Measurements from ENCODE around the gene TMEM45A. TPM values are rescaled to one million over a fixed set of nuclear protein-coding genes. Genes with fewer than 3 reads are reported as not detected.

The TMEM45A gene
- total and polyA plus RNA-seq, 3 experiments from 2014 or later: 0.44 to 0.50 TPM; not detected in 1

DNA sequence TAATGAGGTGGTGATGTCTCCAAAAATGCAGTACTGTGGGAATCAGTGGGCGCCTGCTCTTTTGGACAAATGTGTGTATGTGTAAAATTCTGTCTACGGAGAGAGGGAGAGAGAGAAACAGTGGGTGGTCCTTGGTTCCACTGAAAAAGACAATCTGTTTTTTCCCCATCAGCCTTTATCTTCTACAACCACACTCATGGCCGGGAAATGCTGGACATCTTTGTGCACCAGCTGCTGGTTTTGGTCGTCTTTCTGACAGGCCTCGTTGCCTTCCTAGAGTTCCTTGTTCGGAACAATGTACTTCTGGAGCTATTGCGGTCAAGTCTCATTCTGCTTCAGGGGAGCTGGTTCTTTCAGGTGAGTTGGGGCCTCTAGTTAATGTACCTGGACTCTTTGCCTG, 65.8 kb downstream of the TMEM45A start:
- Histone ChIP-seq H3K27me3 (ENCODE audit: insufficient read depth, low read length, poor library complexity, severe bottlenecking) (no peaks in the 10 kb centered on the region), H3K27ac (ENCODE audit: low read depth, low read length) (no peak overlapping the region), H3K4me1 (ENCODE audit: insufficient read depth, low read length) (no peaks in the 10 kb centered on the region), H3K36me3 (ENCODE audit: insufficient read depth, low read length) (no peaks in the 10 kb centered on the region), H3K9me3 (ENCODE audit: low read length) (no peaks in the 10 kb centered on the region), H3K4me3 (ENCODE audit: low read length) (no peak overlapping the region)
- DNase-seq: no peak
- Mint-ChIP-seq H3K9me3 (no peaks in the 10 kb centered on the region), H3K27ac (no peak overlapping the region), H3K27me3 (peaks cover 0 to 4% of the 10 kb centered on the region in 2 donors), H3K4me1 (no peaks in the 10 kb centered on the region), H3K36me3 (no peaks in the 10 kb centered on the region), H3K4me3 (no peak overlapping the region)
- POLR2A ChIA-PET: interaction anchor here (0.6 kb wide), 1 partner anchor 9 kb away, joined by 3 read pairs; no protein-coding TSS in a partner anchor
- CTCF ChIA-PET: interaction anchor here (0.5 kb wide), 1 partner anchor 136 kb away, joined by 3 read pairs; no protein-coding TSS in a partner anchor

DNA sequence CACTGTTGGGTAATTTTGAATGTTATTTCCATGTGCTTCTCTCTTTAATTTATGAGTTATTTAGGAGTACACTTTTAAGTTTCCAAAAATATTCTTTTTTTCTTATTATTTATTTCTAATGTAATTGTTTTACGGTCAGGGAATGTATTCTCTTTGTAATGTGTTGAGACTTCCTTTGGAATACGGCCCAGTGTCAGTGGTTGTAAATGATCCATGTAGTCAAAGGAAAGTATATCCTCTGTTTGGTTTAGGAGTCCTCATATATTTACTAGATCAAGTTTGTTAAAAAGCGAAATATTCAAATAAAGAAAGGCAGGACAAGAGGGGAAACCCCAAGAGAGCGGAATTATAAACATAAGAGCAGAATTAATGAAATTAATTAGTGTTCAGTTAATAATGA, 68.0 kb downstream of the TMEM45A start:
- CTCF ChIA-PET: no interaction called here
- peaks cover 0 to 4% of the 10 kb centered on the region in 2 donors for H3K27me3 Mint-ChIP-seq
- no peak overlapping the region for H3K4me3 Mint-ChIP-seq
- DNase-seq: no peak
- Histone ChIP-seq H3K9me3 (ENCODE audit: low read length) (no peaks in the 10 kb centered on the region), H3K36me3 (ENCODE audit: insufficient read depth, low read length) (no peaks in the 10 kb centered on the region), H3K4me3 (ENCODE audit: low read length) (no peak overlapping the region), H3K27ac (ENCODE audit: low read depth, low read length) (no peak overlapping the region), H3K4me1 (ENCODE audit: insufficient read depth, low read length) (no peaks in the 10 kb centered on the region), H3K27me3 (ENCODE audit: insufficient read depth, low read length, poor library complexity, severe bottlenecking) (no peaks in the 10 kb centered on the region)
- H3K27ac Mint-ChIP-seq: no peak overlapping the region
- POLR2A ChIA-PET: no interaction called here
- no peaks in the 10 kb centered on the region for H3K9me3 Mint-ChIP-seq
- H3K36me3 Mint-ChIP-seq: no peaks in the 10 kb centered on the region
- no peaks in the 10 kb centered on the region for H3K4me1 Mint-ChIP-seq

DNA sequence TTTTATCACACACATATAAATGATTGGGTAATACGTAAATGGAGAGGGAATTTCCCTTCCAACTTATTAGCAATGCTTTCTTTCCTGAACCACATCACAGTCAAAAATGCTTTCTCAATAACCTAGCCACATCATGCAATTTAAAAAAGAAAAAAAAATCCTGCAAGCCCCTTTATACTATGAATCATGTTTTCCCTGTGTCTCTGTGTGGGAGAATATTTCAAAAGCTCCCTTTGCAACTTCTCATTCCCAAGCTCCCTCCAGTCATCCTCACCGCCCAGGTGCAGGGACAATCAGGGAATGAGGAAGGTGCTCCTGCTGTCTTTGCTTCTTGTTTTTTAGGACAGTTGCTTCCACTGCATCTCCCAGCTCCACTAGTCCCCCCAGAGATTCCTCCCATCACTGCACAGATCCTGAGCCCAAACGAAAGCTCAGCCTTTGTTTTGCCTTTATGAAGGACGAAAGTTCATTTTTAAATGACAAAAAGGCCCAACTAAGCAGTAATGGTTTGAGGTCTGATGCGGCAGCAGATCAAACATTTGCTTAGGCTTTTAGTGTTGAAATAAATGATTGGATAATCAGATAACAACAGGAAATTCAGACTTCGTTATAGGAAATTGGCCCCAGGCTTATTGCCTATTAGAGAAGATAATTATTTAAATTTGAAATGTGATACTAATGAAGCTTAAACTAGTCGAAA, 69.2 kb downstream of the TMEM45A start:
- Mint-ChIP-seq H3K27ac (no peak overlapping the region), H3K4me3 (no peak overlapping the region), H3K27me3 (peaks cover 0 to 4% of the 10 kb centered on the region in 2 donors), H3K36me3 (no peaks in the 10 kb centered on the region), H3K9me3 (no peaks in the 10 kb centered on the region), H3K4me1 (no peaks in the 10 kb centered on the region)
- H3K27ac ChIP-seq (ENCODE audit: low read depth, low read length): no peak overlapping the region
- no peaks in the 10 kb centered on the region for H3K9me3 ChIP-seq (ENCODE audit: low read length)
- H3K4me1 ChIP-seq (ENCODE audit: insufficient read depth, low read length): no peaks in the 10 kb centered on the region
- ChIA-PET CTCF (no interaction called here), POLR2A (no interaction called here)
- no peak overlapping the region for H3K4me3 ChIP-seq (ENCODE audit: low read length)
- H3K36me3 ChIP-seq (ENCODE audit: insufficient read depth, low read length): no peaks in the 10 kb centered on the region
- DNase-seq: no peak
- H3K27me3 ChIP-seq (ENCODE audit: insufficient read depth, low read length, poor library complexity, severe bottlenecking): no peaks in the 10 kb centered on the region

DNA sequence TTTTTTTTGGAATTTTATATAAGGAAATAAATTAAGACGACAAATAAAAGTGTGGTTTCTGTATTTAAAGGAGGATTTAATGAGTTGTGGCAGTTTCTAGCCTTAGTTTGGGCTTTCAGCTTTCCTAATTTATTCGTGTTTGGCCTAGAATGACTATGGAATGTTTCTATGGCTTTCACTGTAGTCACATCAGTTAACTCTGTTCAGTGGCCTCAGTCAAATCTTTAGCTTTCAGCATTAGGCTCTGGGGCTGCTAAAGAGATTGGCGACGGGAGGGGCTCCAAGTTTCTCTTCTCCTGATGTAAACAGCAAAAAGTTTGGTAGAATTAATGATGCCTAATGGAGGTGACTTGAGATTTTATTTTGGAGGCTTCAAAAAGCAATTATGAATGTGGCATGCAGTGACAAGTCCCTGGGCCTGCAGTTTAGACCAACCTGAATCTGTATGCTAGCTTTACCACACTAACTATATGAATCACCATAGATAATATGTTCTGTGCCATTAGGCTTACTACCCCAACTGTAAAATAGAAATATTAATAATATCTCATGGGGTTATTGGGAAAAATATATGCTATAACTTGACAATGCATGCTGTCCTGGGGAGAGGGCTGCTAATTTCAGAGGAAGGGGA, 69.9 kb downstream of the TMEM45A start:
- Mint-ChIP-seq H3K4me1 (no peaks in the 10 kb centered on the region), H3K27me3 (peaks cover 0 to 4% of the 10 kb centered on the region in 2 donors), H3K36me3 (no peaks in the 10 kb centered on the region), H3K27ac (no peak overlapping the region), H3K4me3 (no peak overlapping the region), H3K9me3 (no peaks in the 10 kb centered on the region)
- DNase-seq: no peak
- Histone ChIP-seq H3K4me1 (ENCODE audit: insufficient read depth, low read length) (no peaks in the 10 kb centered on the region), H3K27ac (ENCODE audit: low read depth, low read length) (no peak overlapping the region), H3K9me3 (ENCODE audit: low read length) (no peaks in the 10 kb centered on the region), H3K27me3 (ENCODE audit: insufficient read depth, low read length, poor library complexity, severe bottlenecking) (no peaks in the 10 kb centered on the region), H3K4me3 (ENCODE audit: low read length) (no peak overlapping the region), H3K36me3 (ENCODE audit: insufficient read depth, low read length) (no peaks in the 10 kb centered on the region)
- ChIA-PET POLR2A (no interaction called here), CTCF (no interaction called here)

DNA sequence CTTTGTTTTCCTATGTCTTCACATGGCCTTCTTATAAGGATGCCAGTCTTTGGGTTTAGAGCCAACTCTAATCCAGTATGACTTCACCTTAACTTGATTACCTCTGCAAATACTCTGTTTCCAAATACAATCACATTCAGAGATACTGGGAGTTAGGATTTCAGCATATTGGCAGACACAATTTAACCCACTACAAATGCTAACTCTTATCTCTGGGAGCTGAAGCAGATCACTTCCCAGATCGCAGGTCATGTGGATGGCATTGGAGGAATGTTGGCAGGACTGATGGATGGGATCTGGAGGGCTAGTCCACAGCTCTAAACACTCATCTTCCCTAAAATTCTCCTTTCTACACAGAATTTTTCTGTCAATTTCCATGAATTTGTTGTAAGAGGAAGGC, 70.8 kb downstream of the TMEM45A start:
- Histone ChIP-seq H3K9me3 (ENCODE audit: low read length) (no peaks in the 10 kb centered on the region), H3K27ac (ENCODE audit: low read depth, low read length) (no peak overlapping the region), H3K4me1 (ENCODE audit: insufficient read depth, low read length) (no peaks in the 10 kb centered on the region), H3K4me3 (ENCODE audit: low read length) (no peak overlapping the region), H3K27me3 (ENCODE audit: insufficient read depth, low read length, poor library complexity, severe bottlenecking) (no peaks in the 10 kb centered on the region), H3K36me3 (ENCODE audit: insufficient read depth, low read length) (no peaks in the 10 kb centered on the region)
- POLR2A ChIA-PET: no interaction called here
- Mint-ChIP-seq H3K27ac (no peak overlapping the region), H3K9me3 (no peaks in the 10 kb centered on the region), H3K27me3 (no peaks in the 10 kb centered on the region), H3K4me1 (no peaks in the 10 kb centered on the region), H3K4me3 (no peak overlapping the region), H3K36me3 (no peaks in the 10 kb centered on the region)
- CTCF ChIA-PET: no interaction called here
- DNase-seq: no peak

DNA sequence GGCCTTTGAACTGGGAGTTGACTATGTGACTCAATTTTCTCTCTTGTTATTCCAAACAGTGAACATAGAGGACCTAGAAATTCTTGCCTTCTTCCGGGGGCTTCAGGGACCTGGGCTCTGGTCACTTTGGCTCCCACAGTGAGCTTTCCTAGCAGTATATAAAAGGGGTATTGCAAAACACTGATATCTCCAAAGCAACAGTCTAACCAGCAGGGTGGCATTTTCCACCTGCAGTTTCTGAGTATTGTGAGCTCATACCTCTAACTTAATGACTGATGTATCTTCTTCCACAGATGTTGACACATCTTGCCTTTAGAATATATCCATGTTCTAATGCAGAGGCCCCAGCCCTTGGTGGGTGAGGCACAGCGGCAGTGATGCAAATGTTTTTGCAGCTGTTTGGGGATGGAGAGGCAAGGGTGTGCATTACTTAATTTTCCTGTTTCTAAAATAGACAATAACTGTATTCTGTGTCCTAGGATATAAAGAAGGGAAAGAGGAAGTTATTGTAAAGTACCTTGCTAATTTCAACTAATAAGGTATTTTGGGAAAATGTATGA, 71.3 kb downstream of the TMEM45A start:
- H3K4me3 Mint-ChIP-seq: no peak overlapping the region
- no peak overlapping the region for H3K4me3 ChIP-seq (ENCODE audit: low read length)
- H3K27me3 Mint-ChIP-seq: no peaks in the 10 kb centered on the region
- no peaks in the 10 kb centered on the region for H3K4me1 Mint-ChIP-seq
- no peaks in the 10 kb centered on the region for H3K4me1 ChIP-seq (ENCODE audit: insufficient read depth, low read length)
- POLR2A ChIA-PET: no interaction called here
- no peaks in the 10 kb centered on the region for H3K36me3 Mint-ChIP-seq
- CTCF ChIA-PET: no interaction called here
- H3K27ac ChIP-seq (ENCODE audit: low read depth, low read length): no peak overlapping the region
- DNase-seq: no peak
- no peaks in the 10 kb centered on the region for H3K27me3 ChIP-seq (ENCODE audit: insufficient read depth, low read length, poor library complexity, severe bottlenecking)
- no peaks in the 10 kb centered on the region for H3K9me3 Mint-ChIP-seq
- no peaks in the 10 kb centered on the region for H3K9me3 ChIP-seq (ENCODE audit: low read length)
- no peak overlapping the region for H3K27ac Mint-ChIP-seq
- H3K36me3 ChIP-seq (ENCODE audit: insufficient read depth, low read length): no peaks in the 10 kb centered on the region

DNA sequence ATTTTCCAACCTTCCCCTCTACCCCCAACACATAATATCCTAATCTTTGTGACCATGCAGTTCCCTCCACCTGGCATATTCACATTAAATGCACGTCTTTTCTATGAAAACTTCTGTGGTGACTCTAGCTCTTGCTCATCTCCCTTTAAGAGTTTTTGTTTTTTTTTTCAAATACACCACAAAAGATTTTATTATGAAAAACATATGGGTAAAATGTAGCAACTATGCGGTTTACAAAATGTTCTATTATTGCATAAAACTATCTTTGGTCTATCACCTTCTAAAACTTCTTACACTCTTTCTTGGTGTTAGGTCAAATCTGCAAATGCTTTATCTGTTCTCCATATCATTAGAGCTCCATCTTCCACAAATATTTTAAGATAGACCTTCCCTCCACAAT, 78.4 kb downstream of the TMEM45A start:
- Mint-ChIP-seq H3K27ac (no peak overlapping the region), H3K27me3 (peaks cover 2 to 16% of the 10 kb centered on the region in 2 donors), H3K4me3 (no peak overlapping the region), H3K36me3 (no peaks in the 10 kb centered on the region), H3K9me3 (no peaks in the 10 kb centered on the region), H3K4me1 (no peaks in the 10 kb centered on the region)
- Histone ChIP-seq H3K27me3 (ENCODE audit: insufficient read depth, low read length, poor library complexity, severe bottlenecking) (no peaks in the 10 kb centered on the region), H3K36me3 (ENCODE audit: insufficient read depth, low read length) (no peaks in the 10 kb centered on the region), H3K9me3 (ENCODE audit: low read length) (no peaks in the 10 kb centered on the region), H3K27ac (ENCODE audit: low read depth, low read length) (no peak overlapping the region), H3K4me1 (ENCODE audit: insufficient read depth, low read length) (no peaks in the 10 kb centered on the region), H3K4me3 (ENCODE audit: low read length) (no peak overlapping the region)
- no peak for DNase-seq
- ChIA-PET POLR2A (interaction anchor here (0.7 kb wide), 1 partner anchor 65 kb away, joined by 3 read pairs; no protein-coding TSS in a partner anchor), CTCF (no interaction called here)

DNA sequence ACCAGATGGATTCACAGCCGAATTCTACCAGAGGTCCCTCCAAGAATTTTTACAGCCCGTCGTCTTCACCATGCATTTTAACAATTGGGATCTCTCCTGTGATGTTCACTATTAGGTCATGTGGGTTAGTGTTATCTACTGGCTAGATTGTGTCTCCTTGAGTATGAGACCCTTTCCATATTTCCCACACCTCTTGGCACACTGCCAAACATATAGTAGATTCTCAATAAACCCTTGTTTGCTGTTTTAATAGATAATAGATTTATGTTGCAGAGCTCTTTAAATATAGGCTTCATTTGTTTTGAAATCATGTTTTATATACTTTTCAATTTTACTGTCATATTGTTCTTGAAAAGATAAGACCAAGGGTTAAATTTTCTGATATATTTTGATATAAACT, 82.1 kb downstream of the TMEM45A start:
- H3K4me3 Mint-ChIP-seq: no peak overlapping the region
- Histone ChIP-seq H3K4me3 (ENCODE audit: low read length) (no peak overlapping the region), H3K9me3 (ENCODE audit: low read length) (no peaks in the 10 kb centered on the region), H3K4me1 (ENCODE audit: insufficient read depth, low read length) (no peaks in the 10 kb centered on the region), H3K27me3 (ENCODE audit: insufficient read depth, low read length, poor library complexity, severe bottlenecking) (no peaks in the 10 kb centered on the region), H3K27ac (ENCODE audit: low read depth, low read length) (no peak overlapping the region), H3K36me3 (ENCODE audit: insufficient read depth, low read length) (no peaks in the 10 kb centered on the region)
- no peak overlapping the region for H3K27ac Mint-ChIP-seq
- H3K4me1 Mint-ChIP-seq: no peaks in the 10 kb centered on the region
- CTCF ChIA-PET: no interaction called here
- peaks cover 5 to 21% of the 10 kb centered on the region in 2 donors for H3K27me3 Mint-ChIP-seq
- no peaks in the 10 kb centered on the region for H3K9me3 Mint-ChIP-seq
- POLR2A ChIA-PET: no interaction called here
- H3K36me3 Mint-ChIP-seq: no peaks in the 10 kb centered on the region
- DNase-seq: no peak
